A673 (cell line): ENCODE results near the gene FOLR3. TPM values are rescaled to one million over a fixed set of nuclear protein-coding genes. Genes with fewer than 3 reads are reported as not detected.

Experiments used
- BruUV-seq: library from RNA; stranded (reverse); fragments of 400-500 nt; replicated peaks from 2 replicates; lab custom pipeline; 2021; lab: Mats Ljungman, UMichigan
- CTCF ChIA-PET: fragments of 300-600 bp; sonication (Branson Sonifier 250); formaldehyde crosslinking; loops from one replicate; lab custom pipeline; 2022; ENCODE audit warnings: antibody characterized with exemption; lab: Charles Lee
- POLR2A ChIA-PET: fragments of 300-600 bp; sonication (Branson Sonifier 250); formaldehyde crosslinking; loops from one replicate; lab custom pipeline; 2022; ENCODE audit warnings: antibody characterized with exemption; ENCODE audit not compliant: low non-redundant PET; lab: Charles Lee
- DNase-seq: peaks from one replicate; pipeline ENCODE4 v3.0.0-alpha.2; 2015; ENCODE audit warnings: low spot score
- H3K27ac ChIP-seq: fragments of 200-600 bp; sonication (generic); 2 replicates; pipeline ENCODE4 v1.5.1; 2016; ENCODE audit warnings: mixed run types, low read depth, mild to moderate bottlenecking, mixed read lengths, antibody characterized with exemption, low read length; ENCODE audit not compliant: poor library complexity, severe bottlenecking
- H3K27me3 ChIP-seq: fragments of 200-600 bp; sonication (generic); replicated peaks from 2 replicates; pipeline ENCODE4 v1.6.1; 2017; ENCODE audit warnings: mixed run types, low read depth, mild to moderate bottlenecking, mixed read lengths, antibody characterized with exemption, low read length; ENCODE audit not compliant: insufficient read depth, poor library complexity
- H3K36me3 ChIP-seq: fragments of 200-600 bp; sonication (generic); 2 replicates; pipeline ENCODE4 v1.6.1; 2016; ENCODE audit warnings: mixed run types, mild to moderate bottlenecking, mixed read lengths, antibody characterized with exemption, low read length; ENCODE audit not compliant: insufficient read depth, poor library complexity, severe bottlenecking
- H3K4me1 ChIP-seq: fragments of 200-600 bp; sonication (generic); 2 replicates; pipeline ENCODE4 v1.6.1; 2017; ENCODE audit warnings: mixed run types, mild to moderate bottlenecking, mixed read lengths, antibody characterized with exemption, low read length; ENCODE audit not compliant: insufficient read depth, poor library complexity, severe bottlenecking
- H3K4me3 ChIP-seq: fragments of 200-600 bp; sonication (generic); 2 replicates; pipeline ENCODE4 v1.5.1; 2016; ENCODE audit warnings: low read depth, mixed run types, mild to moderate bottlenecking, mixed read lengths, low read length; ENCODE audit not compliant: poor library complexity, severe bottlenecking
- H3K9me3 ChIP-seq: fragments of 200-600 bp; sonication (generic); 2 replicates; pipeline ENCODE4 v1.6.1; 2016; ENCODE audit warnings: mixed run types, low read depth, mild to moderate bottlenecking, mixed read lengths, antibody characterized with exemption, low read length; ENCODE audit not compliant: poor library complexity, severe bottlenecking
- CTCF ChIP-seq: fragments of 300-800, 200-600 bp; sonication (generic); conservative IDR thresholded peaks from 2 replicates; pipeline ENCODE4 v1.5.1; 2017; ENCODE audit warnings: low read depth, mild to moderate bottlenecking, antibody characterized with exemption, low read length, moderate library complexity, mixed read lengths
- EZH2 ChIP-seq: fragments of 200-600 bp; sonication (generic); IDR thresholded peaks from 2 replicates; pipeline ENCODE4 v1.6.1; 2017; ENCODE audit warnings: borderline replicate concordance, low read depth, mild to moderate bottlenecking, mixed read lengths, antibody characterized with exemption, low read length; ENCODE audit not compliant: poor library complexity, severe bottlenecking
- intact Hi-C: fragments of 100-400 bp; cut with micrococcal nuclease; formaldehyde crosslinking; loops from one replicate; pipeline ENCODE4 v1.10.0; 2022; ENCODE audit not compliant: unreplicated experiment
- total RNA-seq: library from RNA; stranded (reverse); gene quantifications from 2 replicates; pipeline ENCODE4 v1.2.3, GENCODE V29; 2021

Gene FOLR3
- total RNA-seq, 1 experiment from 2014 or later, result not detected

- Histone ChIP-seq H3K4me3 (no peak overlapping the region), H3K27me3 (peaks cover 16% of the 10 kb centered on the region), H3K9me3 (peaks cover 13% of the 10 kb centered on the region), H3K27ac (no peak overlapping the region), H3K4me1 (no peaks in the 10 kb centered on the region), H3K36me3 (no peaks in the 10 kb centered on the region)
- POLR2A ChIA-PET, result no interaction called here
- no peak for DNase-seq
- CTCF ChIA-PET, result no interaction called here
- intact Hi-C loops, result no loop called here
- TF ChIP-seq EZH2, result no peak
- TF ChIP-seq CTCF, result no peak
- BruUV-seq, result no TSS peak
These were observed 2.9 kb upstream of the FOLR3 start for GRCh38 chr11:72132646-72133045.

- no TSS peak for BruUV-seq
These were observed 562 bp downstream of the FOLR3 start for GRCh38 chr11:72135891-72136683.

GRCh38 chr11:72136684-72137262 lies 1.2 kb downstream of the FOLR3 start:
- DNase-seq, result no peak

More at GRCh38 chr11:72135891-72136683, 562 bp downstream of the FOLR3 start:
- ChIA-PET CTCF (interaction anchor here (0.6 kb wide), 1 partner anchor 108 kb away, joined by 3 read pairs; the partner anchor contains the start of gene PHOX2A), POLR2A (no interaction called here)
- Histone ChIP-seq H3K36me3 (no peaks in the 10 kb centered on the region), H3K4me1 (no peaks in the 10 kb centered on the region), H3K9me3 (no peaks in the 10 kb centered on the region), H3K27ac (no peak overlapping the region), H3K4me3 (no peak overlapping the region), H3K27me3 (peaks cover 16% of the 10 kb centered on the region)
- intact Hi-C loops, result no loop called here
- no peak for TF ChIP-seq CTCF
- TF ChIP-seq EZH2, result no peak
- DNase-seq, result no peak

More at GRCh38 chr11:72136684-72137262, 1.2 kb downstream of the FOLR3 start:
- no peaks in the 10 kb centered on the region for H3K9me3 ChIP-seq
- peaks cover 13% of the 10 kb centered on the region for H3K27me3 ChIP-seq
- CTCF ChIA-PET, result interaction anchor here (0.6 kb wide), 1 partner anchor 107 kb away, joined by 3 read pairs; the partner anchor contains the start of gene PHOX2A
- no peak for TF ChIP-seq EZH2
- TF ChIP-seq CTCF, result no peak
- H3K27ac ChIP-seq, result no peak overlapping the region
- H3K4me3 ChIP-seq, result no peak overlapping the region
- POLR2A ChIA-PET, result no interaction called here
- intact Hi-C loops, result no loop called here
- H3K36me3 ChIP-seq, result no peaks in the 10 kb centered on the region
- H3K4me1 ChIP-seq, result no peaks in the 10 kb centered on the region
- no TSS peak for BruUV-seq
